HFF-Myc (cell line): ENCODE data around the gene TTPAL.
"Not testable (repeated sequence)": the region's sequence is repeated elsewhere in the genome, so short reads cannot be mapped to it uniquely, and the experiment has no call there.

Experiments
- DNase-seq: peaks from one replicate; pipeline ENCODE4 v3.0.0-alpha.2; 2011; ENCODE audit warnings: low read depth; ENCODE audit errors: extremely low read depth
- H3K4me3 ChIP-seq: replicated peaks from 2 replicates; pipeline ENCODE4 v1.5.1; 2011; ENCODE audit warnings: low read depth, mild to moderate bottlenecking, control low read depth, low read length
- CTCF ChIP-seq: IDR thresholded peaks from 2 replicates; pipeline ENCODE4 v1.5.1; 2012; ENCODE audit warnings: mild to moderate bottlenecking, low read depth, low read length, control low read depth; ENCODE audit errors: missing control alignments

TTPAL gene

GRCh38 chr20:44468044-44468782 is 7.5 kb upstream of the TTPAL start:
- TF ChIP-seq CTCF, result no peak
- DNase-seq, result no peak
- no peak overlapping the region for H3K4me3 ChIP-seq

- no peak for TF ChIP-seq CTCF
- DNase-seq, result no peak
- no peak overlapping the region for H3K4me3 ChIP-seq
These were observed 5.3 kb upstream of the TTPAL start for GRCh38 chr20:44470327-44470726.

- no peak for DNase-seq
- peak; percentile 46 for TF ChIP-seq CTCF
- no peak overlapping the region for H3K4me3 ChIP-seq
These were observed 4.2 kb upstream of the TTPAL start for GRCh38 chr20:44471481-44471882.

GRCh38 chr20:44472283-44472682 is 3.4 kb upstream of the TTPAL start:
- H3K4me3 ChIP-seq, DNase-seq: not testable (repeated sequence)

- DNase-seq, result no peak
- H3K4me3 ChIP-seq, result peak overlapping the region; percentile 97
- TF ChIP-seq CTCF, result no peak
These were observed 341 bp upstream of the TTPAL start for GRCh38 chr20:44475372-44475693.

GRCh38 chr20:44477151-44477550 is 1.5 kb downstream of the TTPAL start:
- DNase-seq, result no peak
- no peak for TF ChIP-seq CTCF
- peak overlapping the region; percentile 97 for H3K4me3 ChIP-seq

GRCh38 chr20:44478206-44478605 is 2.5 kb downstream of the TTPAL start:
- no peak overlapping the region for H3K4me3 ChIP-seq
- no peak for DNase-seq
- no peak for TF ChIP-seq CTCF
